H1 (cell line): Measurements from ENCODE around the gene SRCIN1. TPM values are rescaled to one million over a fixed set of nuclear protein-coding genes. Genes with fewer than 3 reads are reported as not detected.

Experiments
- SAP30 ChIP-seq: fragments of 300-600 bp; sonication (generic); IDR thresholded peaks from 2 replicates; pipeline ENCODE4 v1.7.1; 2012; ENCODE audit warnings: low read length, moderate library complexity, mild to moderate bottlenecking, inconsistent platforms; ENCODE audit not compliant: insufficient read depth, insufficient replicate concordance
- polyA plus RNA-seq, 7 experiments: library from polyadenylated mRNA; depleted of rRNA in 3 of 7; stranded (reverse) in 5 of 7; unstranded in 2 of 7; fragments of >200 nt in 5 of 7; fragments of 200-250 nt in 2 of 7; gene quantifications; 1 replicate in 5 of 7; 2 replicates in 1 of 7; 4 replicates in 1 of 7; pipeline versions ENCODE4 v1.2.1 to v1.2.3, GENCODE V29; 2011 to 2013; ENCODE audit warnings: missing spikeins in 2 of 7, mixed read lengths in 2 of 7
- total RNA-seq: library from RNA; stranded (reverse); fragmentation: NEBNext Ultra II Directional; extraction: Animal tissue kit (Norgen Biotek cat#: 25700); gene quantifications from 2 replicates; pipeline ENCODE4 v1.2.1, GENCODE V29; 2021

The SRCIN1 gene
- total and polyA plus RNA-seq, 2 of the 8 experiments (the other 6 are each of a cell fraction or from before 2014, with no cell fraction given): 2.8 to 3.8 TPM

DNA sequence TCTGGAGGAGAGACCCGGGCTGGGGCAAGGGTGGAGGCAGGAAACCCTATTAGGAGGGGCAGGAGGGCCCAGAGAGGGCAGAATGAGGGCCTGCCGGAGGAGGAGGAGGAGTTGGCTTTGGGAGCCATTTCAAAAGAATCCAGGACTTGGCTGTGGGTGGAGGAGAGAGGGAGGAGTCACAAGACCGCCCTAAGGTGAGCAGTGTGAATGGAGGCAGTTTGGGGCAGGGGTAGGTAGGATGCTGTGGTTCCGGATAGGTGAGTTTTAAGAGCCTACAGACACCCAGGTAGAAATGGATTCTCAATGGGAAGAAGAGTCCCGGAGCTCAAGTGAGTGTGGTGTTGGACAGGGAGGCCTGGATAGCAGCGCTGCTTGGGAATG, 97.2 kb downstream of the SRCIN1 start (continued):
- no peak for TF ChIP-seq SAP30
